SU-DHL-6 (cell line): ENCODE data around the gene MGMT.

Experiments
- H2AFZ ChIP-seq: fragments of 200-600 bp; sonication (generic); 2 replicates; pipeline ENCODE4 v1.6.1; 2014; ENCODE audit warnings: low read depth, mild to moderate bottlenecking, moderate library complexity, mixed read lengths, antibody characterized with exemption, low read length; ENCODE audit not compliant: severe bottlenecking
- H3F3A ChIP-seq: fragments of 200-600 bp; shearing (Covaris generic); 2 replicates; pipeline ENCODE4 v1.6.0; 2016; ENCODE audit warnings: antibody characterized with exemption, mild to moderate bottlenecking; ENCODE audit not compliant: insufficient read depth
- H3K27ac ChIP-seq: fragments of 200-600 bp; sonication (generic); 2 replicates; pipeline ENCODE4 v1.5.1; 2016; ENCODE audit warnings: low read depth, mild to moderate bottlenecking, low read length, moderate library complexity, mixed read lengths
- H3K27me3 ChIP-seq: fragments of 200-600 bp; sonication (generic), shearing (Covaris generic); 2 replicates; pipeline ENCODE4 v1.6.0; 2014; ENCODE audit warnings: mild to moderate bottlenecking, low read length
- H3K36me3 ChIP-seq: fragments of 200-600 bp; sonication (generic); 2 replicates; pipeline ENCODE4 v1.6.1; 2014; ENCODE audit warnings: mild to moderate bottlenecking, low read length, mixed read lengths
- H3K4me2 ChIP-seq: fragments of 300-600, 200-600 bp; shearing (Covaris generic), sonication (generic); 2 replicates; pipeline ENCODE4 v1.6.0; 2014; ENCODE audit warnings: low read length, low read depth, mild to moderate bottlenecking; ENCODE audit not compliant: poor library complexity, severe bottlenecking
- H3K4me3 ChIP-seq: fragments of 200-600 bp; sonication (generic); 2 replicates; pipeline ENCODE4 v1.5.1; 2014; ENCODE audit warnings: antibody characterized with exemption, low read length, mild to moderate bottlenecking, mixed read lengths; ENCODE audit not compliant: insufficient read depth, poor library complexity, severe bottlenecking
- H3K79me2 ChIP-seq: fragments of 200-600 bp; sonication (generic); 2 replicates; pipeline ENCODE4 v1.6.1; 2014; ENCODE audit warnings: mild to moderate bottlenecking, low read length, moderate library complexity; ENCODE audit not compliant: insufficient read depth
- H3K9ac ChIP-seq: fragments of 200-600 bp; sonication (generic); 2 replicates; pipeline ENCODE4 v1.7.0; 2014; ENCODE audit warnings: mild to moderate bottlenecking, low read length
- H3K9me2 ChIP-seq: fragments of 200-600 bp; sonication (generic); replicated peaks from 2 replicates; pipeline ENCODE4 v1.6.1; 2014; ENCODE audit warnings: low read length; ENCODE audit not compliant: insufficient read depth
- H3K9me3 ChIP-seq: fragments of 200-600 bp; sonication (generic); 2 replicates; pipeline ENCODE4 v1.6.1; 2014; ENCODE audit warnings: low read length, mixed read lengths; ENCODE audit not compliant: insufficient read depth
- H4K20me1 ChIP-seq: fragments of 200-600 bp; sonication (generic); 2 replicates; pipeline ENCODE4 v1.6.1; 2014; ENCODE audit warnings: low read depth, mild to moderate bottlenecking, antibody characterized with exemption, low read length, moderate library complexity, mixed read lengths
- EZH2phosphoT487 ChIP-seq: fragments of 200-600 bp; sonication (generic), shearing (Covaris generic); conservative IDR thresholded peaks from 2 replicates; pipeline ENCODE4 v1.6.1; 2018; ENCODE audit warnings: mild to moderate bottlenecking, antibody characterized with exemption, low read length, moderate library complexity, mixed read lengths
- TF ChIP-seq, protein P1 (sequence below): fragments of 200-600 bp; sonication (generic); IDR thresholded peaks from one replicate; pipeline ENCODE4 v1.5.1; 2017; ENCODE audit warnings: antibody characterized with exemption, mild to moderate bottlenecking, low read length, moderate library complexity; ENCODE audit not compliant: insufficient read depth, poor library complexity, severe bottlenecking

MGMT gene

DNA sequence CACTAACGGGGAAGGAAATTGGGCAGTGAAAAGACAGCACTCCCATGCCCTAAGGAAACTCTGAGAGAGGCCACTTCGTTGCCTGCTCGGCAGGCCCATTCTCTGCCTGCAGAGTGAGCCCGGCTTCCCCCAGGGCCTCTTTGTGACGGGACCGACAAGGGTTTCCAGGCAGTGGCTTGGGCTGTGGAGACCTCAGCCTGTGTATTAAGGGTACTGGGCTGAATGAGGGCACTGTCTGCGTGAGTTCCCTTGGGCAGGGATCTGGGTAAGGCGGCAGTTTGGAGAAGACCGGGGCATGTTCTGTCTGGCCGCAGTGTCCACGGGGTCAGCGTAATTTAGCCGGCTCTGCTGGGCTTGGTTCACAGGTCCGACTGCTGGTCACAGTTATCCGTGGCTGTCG, 237.2 kb downstream of the MGMT start:
- H3K27ac ChIP-seq: no peak overlapping the region
- no peaks in the 10 kb centered on the region for H3K36me3 ChIP-seq
- TF ChIP-seq, protein P1, sequence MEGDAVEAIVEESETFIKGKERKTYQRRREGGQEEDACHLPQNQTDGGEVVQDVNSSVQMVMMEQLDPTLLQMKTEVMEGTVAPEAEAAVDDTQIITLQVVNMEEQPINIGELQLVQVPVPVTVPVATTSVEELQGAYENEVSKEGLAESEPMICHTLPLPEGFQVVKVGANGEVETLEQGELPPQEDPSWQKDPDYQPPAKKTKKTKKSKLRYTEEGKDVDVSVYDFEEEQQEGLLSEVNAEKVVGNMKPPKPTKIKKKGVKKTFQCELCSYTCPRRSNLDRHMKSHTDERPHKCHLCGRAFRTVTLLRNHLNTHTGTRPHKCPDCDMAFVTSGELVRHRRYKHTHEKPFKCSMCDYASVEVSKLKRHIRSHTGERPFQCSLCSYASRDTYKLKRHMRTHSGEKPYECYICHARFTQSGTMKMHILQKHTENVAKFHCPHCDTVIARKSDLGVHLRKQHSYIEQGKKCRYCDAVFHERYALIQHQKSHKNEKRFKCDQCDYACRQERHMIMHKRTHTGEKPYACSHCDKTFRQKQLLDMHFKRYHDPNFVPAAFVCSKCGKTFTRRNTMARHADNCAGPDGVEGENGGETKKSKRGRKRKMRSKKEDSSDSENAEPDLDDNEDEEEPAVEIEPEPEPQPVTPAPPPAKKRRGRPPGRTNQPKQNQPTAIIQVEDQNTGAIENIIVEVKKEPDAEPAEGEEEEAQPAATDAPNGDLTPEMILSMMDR: no peak
- no peak for TF ChIP-seq EZH2phosphoT487
- H3K27me3 ChIP-seq: no peaks in the 10 kb centered on the region
- no peaks in the 10 kb centered on the region for H3F3A ChIP-seq
- no peak overlapping the region for H3K9ac ChIP-seq
- no peak overlapping the region for H2AFZ ChIP-seq
- H3K9me3 ChIP-seq: no peaks in the 10 kb centered on the region
- no peaks in the 10 kb centered on the region for H3K79me2 ChIP-seq
- no peak overlapping the region for H3K4me3 ChIP-seq
- no peaks in the 10 kb centered on the region for H4K20me1 ChIP-seq
- H3K9me2 ChIP-seq: no peaks in the 10 kb centered on the region
- H3K4me2 ChIP-seq: no peak overlapping the region

DNA sequence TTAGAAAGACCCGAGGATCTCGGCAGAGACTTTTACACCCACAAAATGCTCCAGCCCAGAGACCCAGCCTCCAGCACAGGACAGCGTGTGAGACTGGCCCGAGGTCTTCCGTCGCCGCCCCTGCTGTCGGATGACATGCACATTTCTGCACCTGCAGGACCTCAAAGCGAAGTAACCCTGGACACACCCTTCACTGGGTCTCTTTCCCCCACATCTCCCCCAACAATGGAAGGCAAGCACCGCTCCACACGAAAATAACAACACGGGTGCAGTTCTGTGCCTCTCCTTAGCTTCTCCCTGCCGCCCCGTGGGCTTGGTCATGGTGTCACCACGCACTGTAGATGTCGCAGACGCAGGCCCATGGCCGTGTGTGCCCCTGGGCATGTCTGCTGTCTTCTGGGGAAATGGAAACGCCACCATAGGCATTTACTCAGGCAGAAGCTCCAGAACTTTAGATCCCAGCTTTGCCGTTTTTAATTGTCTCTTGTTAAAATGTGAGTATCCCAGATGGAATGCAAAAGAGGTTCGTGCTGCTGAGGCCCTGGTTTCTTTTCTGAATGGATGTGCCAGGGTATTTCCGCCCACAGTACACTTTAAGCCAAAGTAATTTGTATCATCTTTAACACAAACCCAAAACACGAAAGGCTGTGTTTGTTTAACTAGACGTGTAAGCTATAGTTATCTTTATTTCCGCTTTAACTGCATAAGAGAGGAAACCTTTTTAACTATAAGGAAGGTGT, 237.9 kb downstream of the MGMT start:
- Histone ChIP-seq H3F3A (no peaks in the 10 kb centered on the region), H3K4me3 (no peak overlapping the region), H3K79me2 (no peaks in the 10 kb centered on the region), H3K9me3 (no peaks in the 10 kb centered on the region), H4K20me1 (no peaks in the 10 kb centered on the region), H3K27me3 (no peaks in the 10 kb centered on the region), H3K27ac (no peak overlapping the region), H3K4me2 (no peak overlapping the region), H2AFZ (no peak overlapping the region), H3K9me2 (no peaks in the 10 kb centered on the region), H3K36me3 (no peaks in the 10 kb centered on the region), H3K9ac (no peak overlapping the region)
- no peak for TF ChIP-seq EZH2phosphoT487
- TF ChIP-seq, protein P1: no peak

DNA sequence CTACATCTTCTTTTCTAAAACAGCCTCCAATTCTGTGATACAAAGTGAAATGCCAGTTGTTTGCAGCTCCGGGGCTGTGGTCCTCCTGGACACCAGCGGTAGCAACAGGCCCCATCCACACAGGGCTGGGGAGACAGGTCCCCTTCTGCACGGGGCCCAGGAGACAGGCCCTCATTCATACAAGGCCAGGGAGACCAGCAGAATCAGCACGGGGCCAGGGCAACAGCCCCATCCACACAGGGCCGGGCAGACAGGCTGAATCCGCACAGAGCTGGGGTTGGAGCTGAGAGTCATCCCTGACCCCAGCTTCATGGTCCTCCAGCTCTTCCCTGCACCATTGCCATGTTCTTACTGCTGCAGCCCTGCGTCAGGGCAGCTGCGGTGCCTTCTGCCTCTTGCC, 238.6 kb downstream of the MGMT start:
- Histone ChIP-seq H3K27me3 (no peaks in the 10 kb centered on the region), H3K9ac (no peak overlapping the region), H3K4me3 (no peak overlapping the region), H3K9me2 (no peaks in the 10 kb centered on the region), H3K4me2 (no peak overlapping the region), H3F3A (no peaks in the 10 kb centered on the region), H3K79me2 (no peaks in the 10 kb centered on the region), H3K36me3 (no peaks in the 10 kb centered on the region), H3K9me3 (no peaks in the 10 kb centered on the region), H2AFZ (no peak overlapping the region), H4K20me1 (no peaks in the 10 kb centered on the region), H3K27ac (no peak overlapping the region)
- TF ChIP-seq, protein P1: no peak
- TF ChIP-seq EZH2phosphoT487: no peak
